GM12875 (cell line): ENCODE measurements around the gene TAGLN.

Experiments used
- H3K4me3 ChIP-seq: one replicate; pipeline ENCODE4 v1.5.1; 2011; ENCODE audit warnings: low read depth, low read length, control low read depth
- TF ChIP-seq, protein P1 (sequence below): IDR thresholded peaks from 2 replicates; pipeline ENCODE4 v1.5.1; 2011; ENCODE audit warnings: low read depth, mild to moderate bottlenecking, control low read depth, inconsistent platforms, low read length, moderate library complexity, borderline replicate concordance; ENCODE audit not compliant: insufficient read depth

Gene TAGLN

GRCh38 chr11:117199053-117199915 lies at the start of gene TAGLN:
TSS of gene TAGLN (plus strand) at chr11:117199370. CDS start at chr11:117203014, 3,644 bp downstream.
- TF ChIP-seq, protein P1, sequence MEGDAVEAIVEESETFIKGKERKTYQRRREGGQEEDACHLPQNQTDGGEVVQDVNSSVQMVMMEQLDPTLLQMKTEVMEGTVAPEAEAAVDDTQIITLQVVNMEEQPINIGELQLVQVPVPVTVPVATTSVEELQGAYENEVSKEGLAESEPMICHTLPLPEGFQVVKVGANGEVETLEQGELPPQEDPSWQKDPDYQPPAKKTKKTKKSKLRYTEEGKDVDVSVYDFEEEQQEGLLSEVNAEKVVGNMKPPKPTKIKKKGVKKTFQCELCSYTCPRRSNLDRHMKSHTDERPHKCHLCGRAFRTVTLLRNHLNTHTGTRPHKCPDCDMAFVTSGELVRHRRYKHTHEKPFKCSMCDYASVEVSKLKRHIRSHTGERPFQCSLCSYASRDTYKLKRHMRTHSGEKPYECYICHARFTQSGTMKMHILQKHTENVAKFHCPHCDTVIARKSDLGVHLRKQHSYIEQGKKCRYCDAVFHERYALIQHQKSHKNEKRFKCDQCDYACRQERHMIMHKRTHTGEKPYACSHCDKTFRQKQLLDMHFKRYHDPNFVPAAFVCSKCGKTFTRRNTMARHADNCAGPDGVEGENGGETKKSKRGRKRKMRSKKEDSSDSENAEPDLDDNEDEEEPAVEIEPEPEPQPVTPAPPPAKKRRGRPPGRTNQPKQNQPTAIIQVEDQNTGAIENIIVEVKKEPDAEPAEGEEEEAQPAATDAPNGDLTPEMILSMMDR: no peak
- H3K4me3 ChIP-seq: no peak within 1 kb of the TSS

GRCh38 chr11:117152066-117152465 lies 47.1 kb upstream of the TAGLN start:
- no peak overlapping the region for H3K4me3 ChIP-seq
- TF ChIP-seq, protein P1: no peak

GRCh38 chr11:117154468-117154867 lies 44.7 kb upstream of the TAGLN start:
- H3K4me3 ChIP-seq: no peak overlapping the region
- TF ChIP-seq, protein P1: no peak

GRCh38 chr11:117157507-117157906 lies 41.7 kb upstream of the TAGLN start:
- TF ChIP-seq, protein P1: no peak
- H3K4me3 ChIP-seq: no peak overlapping the region

DNA sequence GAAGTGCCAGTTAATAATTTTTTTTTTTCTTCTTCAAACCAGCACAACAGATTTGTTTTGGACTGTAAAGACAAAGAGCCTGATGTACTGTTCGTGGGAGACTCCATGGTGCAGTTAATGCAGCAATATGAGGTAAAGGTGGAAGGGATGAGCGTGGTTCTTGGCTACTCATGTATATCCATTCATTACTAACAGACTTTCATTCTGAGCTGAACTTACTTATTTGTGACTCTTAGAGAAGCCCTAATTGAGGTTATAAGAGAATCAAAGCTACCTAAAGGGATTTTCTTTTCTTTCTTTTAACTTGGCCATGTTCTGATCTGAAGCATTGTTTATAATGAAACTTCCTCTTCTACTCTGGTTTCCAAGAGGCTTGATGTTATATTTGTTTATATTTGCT lies 39.3 kb upstream of the TAGLN start:
- no peak overlapping the region for H3K4me3 ChIP-seq
- TF ChIP-seq, protein P1: no peak

GRCh38 chr11:117160826-117161225 lies 38.3 kb upstream of the TAGLN start:
- TF ChIP-seq, protein P1: no peak
- no peak overlapping the region for H3K4me3 ChIP-seq

DNA sequence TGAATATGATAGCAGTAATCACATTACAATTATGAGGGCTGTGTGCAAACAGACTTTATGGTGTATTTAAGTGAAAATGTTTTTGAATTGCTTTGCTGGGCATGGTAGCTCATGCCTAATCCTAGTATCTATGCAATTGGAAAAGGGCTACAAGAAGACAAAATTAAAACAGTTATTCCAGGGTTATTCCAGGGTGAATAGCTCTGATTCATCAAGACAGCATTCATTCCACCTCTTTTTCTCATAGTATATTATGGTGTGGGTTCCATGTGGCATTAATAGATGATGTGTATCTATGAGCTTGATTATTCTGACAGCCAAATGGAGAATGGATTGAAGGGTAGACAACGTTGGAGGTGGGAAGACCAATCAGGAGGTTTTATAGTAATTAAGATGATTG lies 32.7 kb upstream of the TAGLN start:
- TF ChIP-seq, protein P1: no peak
- H3K4me3 ChIP-seq: no peak overlapping the region
